Colonic mucosa (tissue), 4 donors: Measurements from ENCODE around the gene NDST1. TPM values are rescaled to one million over a fixed set of nuclear protein-coding genes. Genes with fewer than 3 reads are reported as not detected.

Experiments used
- DNase-seq: peaks from one replicate; pipeline ENCODE4 v3.0.0-alpha.2; 2020
- H3K27ac ChIP-seq: fragments of 200-600 bp; one replicate; pipeline ENCODE4 v1.8.0; 2021
- H3K27me3 ChIP-seq: fragments of 200-600 bp; one replicate; pipeline ENCODE4 v1.8.0; 2021
- H3K36me3 ChIP-seq: fragments of 200-600 bp; one replicate; pipeline ENCODE4 v1.8.0; 2021
- H3K4me1 ChIP-seq: fragments of 200-600 bp; one replicate; pipeline ENCODE4 v1.8.0; 2021; ENCODE audit warnings: mild to moderate bottlenecking
- H3K4me3 ChIP-seq: fragments of 200-600 bp; one replicate; pipeline ENCODE4 v1.8.0; 2021
- H3K9ac ChIP-seq, 2 donors: one replicate each; pipeline ENCODE4 v1.7.0; 2013; ENCODE audit warnings: control low read depth in 2 of 2, low read depth in 2 of 2, low read length in 2 of 2
- H3K9me3 ChIP-seq: fragments of 200-600 bp; one replicate; pipeline ENCODE4 v1.8.0; 2021
- CTCF ChIP-seq: fragments of 200-600 bp; IDR thresholded peaks from one replicate; pipeline ENCODE4 v1.8.0; 2022; ENCODE audit warnings: antibody characterized with exemption, mild to moderate bottlenecking
- intact Hi-C: fragments of 100-400 bp; cut with DNase I; formaldehyde crosslinking; loops from one replicate; pipeline ENCODE4 v1.14.1; 2022
- total RNA-seq, 2 donors: library from RNA; stranded (reverse); fragmentation: NEBNext Ultra II Directional in 1 of 2; extraction: Animal tissue kit (Norgen Biotek cat#: 25700) in 1 of 2; gene quantifications; one replicate each; pipeline ENCODE4 v1.2.1, GENCODE V29; 2021
- donor health status: healthy.
- donor health status: DM: no; HTN: no; CAD: no.
- donor health status: DM: no; HTN: no; CAD: no.

Gene NDST1
- total RNA-seq, 2 donors from 2014 or later, result 37.4 to 51.3 TPM

GRCh38 chr5:150593996-150594395, 86.1 kb downstream of the NDST1 start:
- no peak overlapping the region for H3K4me3 ChIP-seq
- no peak for DNase-seq
- TF ChIP-seq CTCF, result no peak
- H3K36me3 ChIP-seq, result no peaks in the 10 kb centered on the region
- no peaks in the 10 kb centered on the region for H3K9me3 ChIP-seq
- H3K27ac ChIP-seq, result no peak overlapping the region
- no peaks in the 10 kb centered on the region for H3K27me3 ChIP-seq
- no peak overlapping the region for H3K9ac ChIP-seq
- peaks cover 5% of the 10 kb centered on the region for H3K4me1 ChIP-seq
- intact Hi-C loops, result no loop called here

- Histone ChIP-seq H3K4me1 (peaks cover 7% of the 10 kb centered on the region), H3K4me3 (no peak overlapping the region), H3K27ac (no peak overlapping the region), H3K9ac (no peak overlapping the region), H3K9me3 (no peaks in the 10 kb centered on the region), H3K27me3 (no peaks in the 10 kb centered on the region), H3K36me3 (no peaks in the 10 kb centered on the region)
- no peak for DNase-seq
- no peak for TF ChIP-seq CTCF
- intact Hi-C loops, result no loop called here
Measured at GRCh38 chr5:150595466-150596031, 87.6 kb downstream of the NDST1 start.

- H3K36me3 ChIP-seq, result no peaks in the 10 kb centered on the region
- DNase-seq, result no peak
- no peaks in the 10 kb centered on the region for H3K27me3 ChIP-seq
- H3K9ac ChIP-seq, result no peak overlapping the region
- no peaks in the 10 kb centered on the region for H3K9me3 ChIP-seq
- intact Hi-C loops, result no loop called here
- H3K27ac ChIP-seq, result no peak overlapping the region
- no peak for TF ChIP-seq CTCF
- H3K4me3 ChIP-seq, result no peak overlapping the region
- peaks cover 7% of the 10 kb centered on the region for H3K4me1 ChIP-seq
Measured at GRCh38 chr5:150596313-150596712, 88.4 kb downstream of the NDST1 start.

- intact Hi-C loops, result no loop called here
- no peak overlapping the region for H3K4me3 ChIP-seq
- H3K27me3 ChIP-seq, result no peaks in the 10 kb centered on the region
- peaks cover 7% of the 10 kb centered on the region for H3K4me1 ChIP-seq
- no peak overlapping the region for H3K9ac ChIP-seq
- H3K9me3 ChIP-seq, result no peaks in the 10 kb centered on the region
- H3K36me3 ChIP-seq, result no peaks in the 10 kb centered on the region
- DNase-seq, result no peak
- H3K27ac ChIP-seq, result no peak overlapping the region
- no peak for TF ChIP-seq CTCF
Measured at GRCh38 chr5:150596826-150597225, 88.9 kb downstream of the NDST1 start.

- Histone ChIP-seq H3K27ac (no peak overlapping the region), H3K9ac (no peak overlapping the region), H3K4me3 (no peak overlapping the region), H3K4me1 (peaks cover 7% of the 10 kb centered on the region), H3K27me3 (no peaks in the 10 kb centered on the region), H3K9me3 (no peaks in the 10 kb centered on the region), H3K36me3 (no peaks in the 10 kb centered on the region)
- intact Hi-C loops, result no loop called here
- TF ChIP-seq CTCF, result no peak
- DNase-seq, result no peak
Measured at GRCh38 chr5:150598006-150598405, 90.1 kb downstream of the NDST1 start.
